GM12892 (cell line): ENCODE data around the gene C22orf15.

Experiments used
- POLR2A ChIP-seq: IDR thresholded peaks from 2 replicates; pipeline ENCODE4 v1.6.1; 2011; ENCODE audit warnings: low read depth, low read length, control low read depth
- POLR2AphosphoS5 ChIP-seq: IDR thresholded peaks from 2 replicates; pipeline ENCODE4 v1.6.1; 2011; ENCODE audit warnings: low read depth, low read length, control low read depth

DNA sequence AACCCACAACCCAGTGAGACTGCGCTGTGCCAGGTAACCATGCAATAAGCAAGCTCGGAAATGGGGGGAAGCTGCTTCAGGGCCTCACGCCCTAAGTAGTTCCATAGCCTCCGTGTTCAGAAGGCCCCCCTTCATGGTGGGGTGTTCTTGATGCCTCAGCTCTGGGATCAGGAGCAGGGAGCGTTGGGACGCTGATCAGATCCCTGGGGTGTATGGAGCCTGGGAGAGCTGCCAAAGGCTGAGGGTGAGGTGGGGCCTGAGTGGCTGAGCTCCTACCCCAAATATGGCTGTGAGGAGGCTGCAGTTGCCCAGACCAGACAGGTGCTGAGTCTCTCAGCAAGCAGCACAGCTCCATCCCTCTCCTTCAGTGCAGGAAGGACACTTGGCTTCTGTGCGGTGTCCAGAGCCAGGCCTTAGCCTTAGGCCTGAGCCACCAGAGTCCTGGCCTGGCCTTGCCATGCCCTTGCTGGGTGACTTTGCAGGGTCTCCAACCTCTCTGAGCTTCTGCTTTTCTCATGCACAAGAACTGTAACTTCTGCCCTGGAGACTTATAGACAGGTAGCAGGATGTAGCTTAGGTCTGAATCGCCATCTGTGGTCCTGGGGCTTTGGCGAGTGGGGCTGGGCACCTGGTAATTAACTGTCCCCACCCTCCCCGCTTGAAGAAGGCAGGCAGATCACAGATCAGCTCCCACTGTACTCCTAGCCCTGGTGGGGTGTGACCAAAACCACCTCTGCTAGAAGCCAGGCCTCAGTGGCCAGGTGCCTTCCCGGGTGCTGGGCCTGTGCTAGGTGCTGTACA is 15.2 kb downstream of the C22orf15 start:
- TF ChIP-seq POLR2A (no peak), POLR2AphosphoS5 (no peak)
